Sigmoid colon (tissue), 4 donors: ENCODE measurements around the gene RSAD2.
A peak's percentile ranks its signal among the peaks of the same experiment; 100 is the strongest.

ENCODE experiments used
- EP300 ChIP-seq, 4 donors: sonication (generic); formaldehyde crosslinking; IDR thresholded peaks; one replicate each; pipeline ENCODE4 v1.6.1; 2017; ENCODE audit warnings: antibody characterized with exemption in 4 of 4
- POLR2A ChIP-seq, 2 donors: fragments of 450-650 bp; IDR thresholded peaks; one replicate each; pipeline ENCODE4 v1.6.1; 2016; ENCODE audit warnings: antibody characterized with exemption in 2 of 2, mild to moderate bottlenecking in 2 of 2, moderate library complexity in 2 of 2
- POLR2AphosphoS5 ChIP-seq, 4 donors: sonication (generic); formaldehyde crosslinking; IDR thresholded peaks; one replicate each; pipeline ENCODE4 v1.6.1; 2017; ENCODE audit warnings: antibody characterized with exemption in 4 of 4
- TF ChIP-seq, protein P1 (sequence below), 4 experiments: fragments of 450-650 bp in 3 of 4; fragments of 200-600 bp in 1 of 4; IDR thresholded peaks; one replicate each; pipeline ENCODE4 v1.5.1; 2016 to 2019; ENCODE audit warnings: antibody characterized with exemption in 4 of 4, mild to moderate bottlenecking in 3 of 4, moderate library complexity in 2 of 4

DNA sequence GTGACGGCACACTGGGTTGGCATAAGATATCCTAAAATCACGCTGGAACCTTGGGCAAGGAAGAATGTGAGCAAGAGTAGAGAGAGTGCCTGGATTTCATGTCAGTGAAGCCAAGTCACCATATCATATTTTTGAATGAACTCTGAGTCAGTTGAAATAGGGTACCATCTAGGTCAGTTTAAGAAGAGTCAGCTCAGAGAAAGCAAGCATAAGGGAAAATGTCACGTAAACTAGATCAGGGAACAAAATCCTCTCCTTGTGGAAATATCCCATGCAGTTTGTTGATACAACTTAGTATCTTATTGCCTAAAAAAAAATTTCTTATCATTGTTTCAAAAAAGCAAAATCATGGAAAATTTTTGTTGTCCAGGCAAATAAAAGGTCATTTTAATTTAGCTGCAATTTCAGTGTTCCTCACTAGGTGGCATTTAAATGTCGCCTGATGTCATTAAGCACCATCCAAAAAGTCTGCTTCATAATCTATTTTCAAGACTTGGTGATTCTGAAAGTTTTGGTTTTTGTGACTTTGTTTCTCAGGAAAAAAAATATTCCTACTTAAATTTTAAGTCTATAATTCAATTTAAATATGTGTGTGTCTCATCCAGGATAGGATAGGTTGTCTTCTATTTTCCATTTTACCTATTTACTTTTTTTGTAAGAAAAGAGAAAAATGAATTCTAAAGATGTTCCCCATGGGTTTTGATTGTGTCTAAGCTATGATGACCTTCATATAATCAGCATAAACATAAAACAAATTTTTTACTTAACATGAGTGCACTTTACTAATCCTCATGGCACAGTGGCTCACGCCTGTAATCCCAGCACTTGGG, 19.6 kb downstream of the RSAD2 start:
- TF ChIP-seq POLR2AphosphoS5 (IDR thresholded peaks at IDR 0.05) (no peak), EP300 (IDR thresholded peaks at IDR 0.05) (no peak), POLR2A (IDR thresholded peaks at IDR 0.05) (no peak)
- TF ChIP-seq, protein P1, sequence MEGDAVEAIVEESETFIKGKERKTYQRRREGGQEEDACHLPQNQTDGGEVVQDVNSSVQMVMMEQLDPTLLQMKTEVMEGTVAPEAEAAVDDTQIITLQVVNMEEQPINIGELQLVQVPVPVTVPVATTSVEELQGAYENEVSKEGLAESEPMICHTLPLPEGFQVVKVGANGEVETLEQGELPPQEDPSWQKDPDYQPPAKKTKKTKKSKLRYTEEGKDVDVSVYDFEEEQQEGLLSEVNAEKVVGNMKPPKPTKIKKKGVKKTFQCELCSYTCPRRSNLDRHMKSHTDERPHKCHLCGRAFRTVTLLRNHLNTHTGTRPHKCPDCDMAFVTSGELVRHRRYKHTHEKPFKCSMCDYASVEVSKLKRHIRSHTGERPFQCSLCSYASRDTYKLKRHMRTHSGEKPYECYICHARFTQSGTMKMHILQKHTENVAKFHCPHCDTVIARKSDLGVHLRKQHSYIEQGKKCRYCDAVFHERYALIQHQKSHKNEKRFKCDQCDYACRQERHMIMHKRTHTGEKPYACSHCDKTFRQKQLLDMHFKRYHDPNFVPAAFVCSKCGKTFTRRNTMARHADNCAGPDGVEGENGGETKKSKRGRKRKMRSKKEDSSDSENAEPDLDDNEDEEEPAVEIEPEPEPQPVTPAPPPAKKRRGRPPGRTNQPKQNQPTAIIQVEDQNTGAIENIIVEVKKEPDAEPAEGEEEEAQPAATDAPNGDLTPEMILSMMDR (IDR thresholded peaks at IDR 0.05): peak; percentile 36 to 62 (median 54)
